GM10266 (cell line): ENCODE results near the gene TTC33.
"Not testable (repeated sequence)": the region's sequence is repeated elsewhere in the genome, so short reads cannot be mapped to it uniquely, and the experiment has no call there.

Experiments
- DNase-seq: peaks from one replicate; pipeline ENCODE4 v3.0.0; 2012; ENCODE audit errors: extremely low spot score
- CTCF ChIP-seq: IDR thresholded peaks from 2 replicates; pipeline ENCODE4 v1.5.1; 2012; ENCODE audit warnings: mild to moderate bottlenecking, low read depth; ENCODE audit not compliant: control insufficient read depth, insufficient read depth; ENCODE audit errors: missing control alignments

The TTC33 gene

GRCh38 chr5:40594811-40595210 lies 160.9 kb downstream of the TTC33 start:
- TF ChIP-seq CTCF = no peak
- DNase-seq = no peak

GRCh38 chr5:40591727-40592396 lies 163.9 kb downstream of the TTC33 start:
- not testable (repeated sequence) for DNase-seq

GRCh38 chr5:40587376-40587775 lies 168.4 kb downstream of the TTC33 start:
- no peak for DNase-seq
- TF ChIP-seq CTCF = no peak

DNA sequence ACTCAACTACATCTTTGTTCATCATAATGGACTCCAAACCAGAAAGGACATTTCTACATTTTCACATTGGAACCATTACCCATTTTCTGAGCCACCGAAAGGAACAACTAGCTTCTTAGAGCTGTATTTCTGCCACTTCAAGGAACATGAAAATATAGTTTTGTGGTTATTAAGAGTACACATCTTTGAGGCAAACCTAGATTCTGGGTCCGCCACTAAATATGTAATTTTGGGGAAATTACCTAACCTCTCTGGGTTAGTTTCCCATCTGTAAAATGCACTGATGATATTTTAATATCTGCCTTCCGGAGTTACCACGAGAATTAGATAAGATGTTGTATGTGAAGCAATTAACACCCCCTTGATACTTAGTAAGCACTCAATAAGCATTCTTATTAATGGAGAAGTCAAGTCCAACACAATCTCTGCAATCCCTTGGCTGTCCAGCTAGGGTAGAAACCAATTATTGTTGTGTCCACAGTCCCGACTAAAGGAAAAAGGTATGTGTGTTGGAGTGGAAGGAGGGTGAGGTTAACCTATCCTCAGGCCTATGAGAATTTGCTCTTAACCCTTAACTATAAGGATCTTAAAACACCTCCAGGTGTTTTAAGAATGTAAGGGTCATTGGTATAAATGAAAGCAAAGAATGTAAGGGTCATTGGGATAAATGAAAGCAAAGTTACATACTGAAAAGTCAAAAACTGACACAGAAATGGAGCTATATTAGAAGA lies 170.1 kb downstream of the TTC33 start:
- no peak for DNase-seq
- TF ChIP-seq CTCF = no peak

DNA sequence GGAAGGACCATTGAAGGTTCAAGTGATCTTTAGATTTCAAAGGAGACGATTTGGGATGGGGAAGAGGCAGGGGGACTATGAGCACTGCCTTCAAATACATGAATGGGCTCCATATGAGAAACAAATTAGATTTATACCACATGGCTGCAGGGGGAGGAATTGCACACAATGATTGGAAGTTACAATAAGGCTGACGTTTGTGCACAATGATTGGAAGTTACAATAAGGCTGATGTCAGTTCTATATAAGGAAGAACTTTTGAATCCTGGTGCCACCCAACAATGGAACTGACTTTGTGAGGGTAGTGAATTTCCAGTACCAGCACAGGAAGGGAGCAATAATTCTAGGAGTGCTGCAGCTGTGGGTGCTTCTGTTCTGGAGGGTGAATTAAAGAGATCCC lies 171.7 kb downstream of the TTC33 start:
- DNase-seq = no peak
- no peak for TF ChIP-seq CTCF

GRCh38 chr5:40578501-40579451 lies 177.0 kb downstream of the TTC33 start:
- TF ChIP-seq CTCF = no peak
- peak; percentile 31 for DNase-seq

DNA sequence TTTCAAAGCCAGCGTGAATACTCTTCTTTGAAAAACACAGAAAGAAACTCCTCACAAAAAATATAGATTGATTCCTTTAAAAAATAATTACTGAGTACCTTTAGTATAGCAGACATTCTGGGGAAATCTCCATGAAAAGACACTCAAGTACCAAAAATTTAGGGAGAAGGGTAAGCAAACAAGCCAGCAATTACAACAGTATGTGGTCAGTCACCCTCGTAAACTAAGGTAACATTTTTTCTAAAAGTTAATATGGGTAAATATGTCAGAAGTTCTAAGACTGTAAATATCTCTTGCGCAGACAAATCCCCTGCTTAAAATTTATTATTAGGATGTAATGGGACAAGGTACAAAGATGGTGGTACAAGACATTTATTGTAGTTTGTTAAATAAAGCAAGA lies 178.0 kb downstream of the TTC33 start:
- no peak for DNase-seq
- TF ChIP-seq CTCF = no peak
